BLaER1 treated with 17β-estradiol and CSF1 and Interleukin-3, amounts not matched to agents 10 nM and 100 nM (cell line): ENCODE measurements around the gene ERBB4.

Experiments used
- H3K27ac ChIP-seq, 11 experiments: shearing (Covaris generic); formaldehyde crosslinking; 2 replicates each; pipeline ENCODE4 v1.8.1; 2022
- H3K27me3 ChIP-seq, 11 experiments: shearing (Covaris generic); formaldehyde crosslinking; 2 replicates each; pipeline ENCODE4 v1.8.1; 2022
- H3K36me3 ChIP-seq, 11 experiments: shearing (Covaris generic); formaldehyde crosslinking; 2 replicates each; pipeline ENCODE4 v1.8.1; 2022
- H3K4me1 ChIP-seq, 10 experiments: shearing (Covaris generic); formaldehyde crosslinking; 2 replicates each; pipeline ENCODE4 v1.8.1; 2022
- H3K4me2 ChIP-seq, 11 experiments: shearing (Covaris generic); formaldehyde crosslinking; 2 replicates each; pipeline ENCODE4 v1.8.1; 2022
- H3K4me3 ChIP-seq, 10 experiments: shearing (Covaris generic); formaldehyde crosslinking; 2 replicates each; pipeline ENCODE4 v1.8.1; 2022
- H3K9ac ChIP-seq, 11 experiments: shearing (Covaris generic); formaldehyde crosslinking; 2 replicates each; pipeline ENCODE4 v1.8.1; 2022
- H3K9me3 ChIP-seq, 11 experiments: shearing (Covaris generic); formaldehyde crosslinking; replicated peaks in 1 of 11; 2 replicates each; pipeline ENCODE4 v1.8.1; 2022
- H4K20me1 ChIP-seq, 11 experiments: shearing (Covaris generic); formaldehyde crosslinking; 2 replicates each; pipeline ENCODE4 v1.8.1; 2022
- Cebpa-rat ChIP-seq, 11 experiments: shearing (Covaris generic); IDR thresholded peaks; 2 replicates each; pipeline ENCODE4 v1.8.1; 2022

ERBB4 gene

DNA sequence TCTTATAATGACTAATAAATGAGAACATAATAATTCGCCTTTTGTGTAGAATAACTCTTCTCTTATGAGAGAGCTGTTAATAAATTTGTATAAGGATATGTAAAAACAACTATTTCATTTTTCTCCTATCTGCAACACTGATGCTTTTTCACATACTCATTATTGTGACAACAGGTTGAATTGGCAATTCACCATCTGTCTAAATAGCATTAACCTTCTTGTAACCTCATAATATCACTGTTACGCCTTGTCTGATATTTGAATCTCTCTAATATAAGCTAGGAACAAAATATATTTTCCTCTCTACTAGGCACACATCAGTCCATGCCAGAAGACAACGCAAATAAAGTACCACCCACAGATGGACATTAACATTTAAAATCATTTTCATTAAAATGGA, 1043.3 kb downstream of the ERBB4 start:
- H3K9me3 ChIP-seq, result no peaks in the 10 kb centered on the region
- H3K4me1 ChIP-seq, result no peaks in the 10 kb centered on the region
- no peak overlapping the region for H3K4me3 ChIP-seq
- no peak overlapping the region for H3K27ac ChIP-seq
- H3K36me3 ChIP-seq, result no peaks in the 10 kb centered on the region
- H4K20me1 ChIP-seq, result no peaks in the 10 kb centered on the region
- no peak overlapping the region for H3K9ac ChIP-seq
- no peak for TF ChIP-seq Cebpa-rat (IDR thresholded peaks at IDR 0.05)
- H3K27me3 ChIP-seq, result no peaks in the 10 kb centered on the region
- H3K4me2 ChIP-seq, result no peak overlapping the region

- Histone ChIP-seq H3K36me3 (no peaks in the 10 kb centered on the region), H3K27ac (no peak overlapping the region), H3K4me1 (no peaks in the 10 kb centered on the region), H3K4me2 (no peak overlapping the region), H3K9ac (no peak overlapping the region), H4K20me1 (no peaks in the 10 kb centered on the region), H3K27me3 (no peaks in the 10 kb centered on the region), H3K9me3 (no peaks in the 10 kb centered on the region), H3K4me3 (no peak overlapping the region)
- no peak for TF ChIP-seq Cebpa-rat (IDR thresholded peaks at IDR 0.05)
Measured at GRCh38 chr2:211494536-211494935, 1044.1 kb downstream of the ERBB4 start.

DNA sequence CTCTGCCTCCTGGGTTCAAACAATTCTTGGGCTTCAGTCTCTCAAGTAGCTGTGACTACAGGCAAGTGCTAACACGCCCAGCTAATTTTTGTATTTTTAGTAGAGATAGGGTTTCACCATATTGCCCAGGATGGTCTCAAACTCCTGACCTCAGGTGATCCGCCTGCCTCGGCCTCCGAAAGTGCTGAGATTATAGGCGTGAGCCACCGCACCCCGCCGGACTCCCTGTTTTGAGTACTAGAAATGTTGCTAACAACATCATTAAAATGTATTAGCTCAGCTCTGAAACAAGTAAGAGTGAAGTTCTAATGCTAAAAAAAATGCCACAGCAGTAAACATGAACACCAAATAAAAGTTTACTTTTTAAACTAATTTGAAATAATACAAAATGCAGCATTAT, 1044.5 kb downstream of the ERBB4 start:
- Histone ChIP-seq H3K9me3 (no peaks in the 10 kb centered on the region), H3K4me2 (no peak overlapping the region), H3K27ac (no peak overlapping the region), H3K27me3 (no peaks in the 10 kb centered on the region), H3K4me1 (no peaks in the 10 kb centered on the region), H4K20me1 (no peaks in the 10 kb centered on the region), H3K36me3 (no peaks in the 10 kb centered on the region), H3K4me3 (no peak overlapping the region), H3K9ac (no peak overlapping the region)
- TF ChIP-seq Cebpa-rat (IDR thresholded peaks at IDR 0.05), result no peak

GRCh38 chr2:211487733-211488132, 1050.9 kb downstream of the ERBB4 start:
- Histone ChIP-seq H3K27me3 (no peaks in the 10 kb centered on the region), H3K4me2 (no peak overlapping the region), H3K9me3 (no peaks in the 10 kb centered on the region), H3K4me1 (no peaks in the 10 kb centered on the region), H3K36me3 (no peaks in the 10 kb centered on the region), H3K27ac (no peak overlapping the region), H4K20me1 (no peaks in the 10 kb centered on the region), H3K4me3 (no peak overlapping the region), H3K9ac (no peak overlapping the region)
- no peak for TF ChIP-seq Cebpa-rat (IDR thresholded peaks at IDR 0.05)

DNA sequence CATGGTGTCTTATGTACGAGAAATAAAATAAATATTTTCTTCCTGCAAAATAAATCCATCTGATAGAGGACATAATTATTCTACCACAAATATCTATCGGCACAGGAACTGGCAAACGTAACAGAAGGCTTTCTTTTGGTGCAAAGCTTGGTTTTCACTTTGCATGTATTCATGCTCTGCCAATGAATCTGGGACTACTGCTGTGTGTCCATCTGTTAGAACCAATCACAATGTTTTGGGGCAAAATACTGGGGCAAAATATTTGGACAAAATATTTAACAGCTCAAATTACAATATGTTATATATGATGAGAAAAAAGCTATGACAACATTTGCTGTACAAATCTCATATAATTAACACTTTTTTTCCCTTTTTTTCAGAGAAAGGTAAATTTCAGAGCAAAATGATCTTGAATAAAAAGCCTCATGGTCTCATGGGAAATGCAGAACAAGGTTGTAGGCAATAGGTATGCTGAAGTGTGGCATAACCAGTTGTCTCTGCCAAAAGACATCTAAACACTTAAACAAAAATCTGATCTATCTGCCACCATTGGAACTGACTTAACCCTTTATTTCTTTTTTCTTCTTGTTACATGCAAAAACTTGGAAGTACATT, 1059.0 kb downstream of the ERBB4 start:
- TF ChIP-seq Cebpa-rat (IDR thresholded peaks at IDR 0.05), result no peak
- Histone ChIP-seq H3K27me3 (no peaks in the 10 kb centered on the region), H3K36me3 (no peaks in the 10 kb centered on the region), H3K27ac (no peak overlapping the region), H3K4me3 (no peak overlapping the region), H3K4me2 (no peak overlapping the region), H3K4me1 (no peaks in the 10 kb centered on the region), H4K20me1 (no peaks in the 10 kb centered on the region), H3K9me3 (no peaks in the 10 kb centered on the region), H3K9ac (no peak overlapping the region)

DNA sequence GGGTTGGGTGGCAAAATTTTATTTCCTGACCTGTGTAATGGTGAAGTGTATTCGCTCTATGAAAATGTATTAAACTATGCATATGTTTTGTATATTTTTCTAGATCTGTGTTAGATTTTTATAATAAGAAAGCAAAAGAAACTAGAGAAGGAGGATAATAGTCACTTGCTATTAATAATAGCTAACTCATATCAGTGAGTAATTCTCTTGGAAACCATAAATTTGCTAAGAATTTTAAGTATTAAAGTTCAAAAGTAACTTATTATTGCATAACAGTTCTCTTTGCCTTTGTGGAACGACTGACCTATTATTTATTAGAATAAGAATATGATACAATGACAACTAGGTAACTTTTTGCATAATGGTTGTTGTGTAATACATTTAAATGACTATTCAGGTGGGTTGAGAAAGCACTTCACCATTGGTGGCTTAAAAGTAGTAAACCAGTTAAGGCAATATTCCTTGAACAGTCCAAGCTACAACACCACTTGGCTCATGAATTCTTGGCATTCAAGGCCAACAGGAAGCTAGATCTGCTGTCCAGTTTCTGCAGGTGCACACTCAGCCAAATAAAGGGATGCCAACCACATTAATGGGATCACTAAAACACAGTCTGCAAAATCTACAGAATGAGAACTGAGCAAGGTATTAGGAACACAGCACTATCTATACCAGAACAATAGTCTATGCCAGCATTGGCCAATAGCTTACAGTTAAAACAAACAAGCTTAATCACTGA, 1060.9 kb downstream of the ERBB4 start:
- no peak overlapping the region for H3K9ac ChIP-seq
- H3K4me3 ChIP-seq, result no peak overlapping the region
- H3K36me3 ChIP-seq, result no peaks in the 10 kb centered on the region
- no peaks in the 10 kb centered on the region for H3K27me3 ChIP-seq
- H3K27ac ChIP-seq, result no peak overlapping the region
- H3K9me3 ChIP-seq, result no peaks in the 10 kb centered on the region
- H4K20me1 ChIP-seq, result no peaks in the 10 kb centered on the region
- no peak for TF ChIP-seq Cebpa-rat (IDR thresholded peaks at IDR 0.05)
- no peak overlapping the region for H3K4me2 ChIP-seq
- no peaks in the 10 kb centered on the region for H3K4me1 ChIP-seq

DNA sequence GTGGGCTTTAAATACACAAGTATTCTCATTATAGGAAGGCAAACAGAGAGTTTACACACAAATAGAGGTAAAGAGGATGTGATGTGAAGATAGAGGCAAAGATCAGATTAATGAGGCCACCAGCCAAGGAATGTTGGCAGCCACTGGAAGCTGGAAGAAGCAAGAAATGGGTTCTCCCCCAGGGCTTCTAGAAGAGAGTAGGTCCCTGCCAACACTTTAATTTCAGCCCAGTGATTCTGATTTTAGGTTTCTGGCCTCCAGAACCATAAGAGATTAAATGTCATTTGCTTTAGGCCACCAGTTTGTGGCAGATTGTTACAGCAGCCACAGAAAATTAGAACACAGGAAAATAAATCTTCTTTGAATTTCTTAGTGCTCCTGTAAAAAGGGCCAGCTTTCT, 1065.5 kb downstream of the ERBB4 start:
- H3K9ac ChIP-seq, result no peak overlapping the region
- H3K4me3 ChIP-seq, result no peak overlapping the region
- no peaks in the 10 kb centered on the region for H3K27me3 ChIP-seq
- no peak overlapping the region for H3K27ac ChIP-seq
- H3K36me3 ChIP-seq, result no peaks in the 10 kb centered on the region
- no peaks in the 10 kb centered on the region for H3K9me3 ChIP-seq
- H3K4me1 ChIP-seq, result no peaks in the 10 kb centered on the region
- no peaks in the 10 kb centered on the region for H4K20me1 ChIP-seq
- no peak overlapping the region for H3K4me2 ChIP-seq
- TF ChIP-seq Cebpa-rat (IDR thresholded peaks at IDR 0.05), result no peak

DNA sequence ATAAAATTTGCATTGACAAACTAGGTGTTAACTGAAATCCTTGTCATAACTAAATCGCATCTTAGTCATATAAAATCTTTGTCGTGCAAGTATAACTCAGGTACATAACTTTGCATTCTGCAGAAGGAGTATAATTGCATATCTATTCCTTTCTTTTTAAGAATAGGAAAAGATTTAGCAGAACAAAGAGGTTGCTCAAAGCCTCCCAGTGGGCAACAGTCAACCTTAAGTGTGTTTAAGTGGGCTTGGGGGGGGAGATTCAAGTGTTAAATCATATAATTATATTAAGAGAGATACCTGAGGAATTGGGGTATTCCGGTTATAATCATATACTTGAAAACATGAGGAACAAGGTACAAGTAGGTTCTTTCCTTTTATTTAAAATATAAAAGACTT, 1068.9 kb downstream of the ERBB4 start:
- H3K27ac ChIP-seq, result no peak overlapping the region
- H3K9ac ChIP-seq, result no peak overlapping the region
- TF ChIP-seq Cebpa-rat (IDR thresholded peaks at IDR 0.05), result no peak
- no peak overlapping the region for H3K4me3 ChIP-seq
- H4K20me1 ChIP-seq, result no peaks in the 10 kb centered on the region
- H3K27me3 ChIP-seq, result no peaks in the 10 kb centered on the region
- H3K4me1 ChIP-seq, result no peaks in the 10 kb centered on the region
- no peak overlapping the region for H3K4me2 ChIP-seq
- H3K36me3 ChIP-seq, result no peaks in the 10 kb centered on the region
- H3K9me3 ChIP-seq, result no peaks in the 10 kb centered on the region

DNA sequence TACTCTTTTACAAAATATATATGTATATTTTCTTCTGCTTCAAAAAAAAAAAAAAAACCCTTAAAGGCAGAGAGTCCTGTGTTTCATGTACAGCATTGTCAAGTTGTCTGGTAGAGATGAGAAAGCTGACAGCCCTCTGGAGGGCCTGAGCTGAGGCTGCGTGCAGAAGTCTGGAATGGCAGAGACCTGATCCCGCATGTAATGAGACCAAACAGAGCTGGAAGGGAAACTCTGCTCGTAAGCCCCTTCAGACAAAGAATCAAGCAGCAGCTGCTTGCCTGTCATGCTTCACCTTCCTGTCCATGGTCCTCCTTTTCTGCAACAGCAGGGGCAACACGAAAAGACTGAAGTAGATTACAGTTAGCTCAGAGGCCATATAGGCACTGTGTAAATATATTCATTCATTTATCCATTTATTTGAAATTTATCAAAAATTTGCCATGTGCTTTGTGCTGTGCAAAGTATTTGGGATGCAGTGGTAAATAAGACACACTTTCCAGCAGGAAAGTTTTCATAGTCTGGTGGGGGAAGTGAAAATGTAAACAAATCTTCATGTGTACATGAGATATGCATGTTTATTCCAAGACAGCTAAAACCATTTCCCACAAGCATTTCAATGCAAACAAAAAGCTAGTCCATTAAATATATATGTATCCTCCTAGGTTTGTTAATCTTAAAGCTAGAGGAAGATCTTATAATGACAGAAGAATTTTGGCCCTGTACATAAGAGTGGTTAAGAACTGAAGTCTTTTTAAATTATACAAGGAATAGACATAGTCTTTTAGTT, 1069.5 kb downstream of the ERBB4 start:
- Histone ChIP-seq H3K4me2 (no peak overlapping the region), H3K4me3 (no peak overlapping the region), H3K36me3 (no peaks in the 10 kb centered on the region), H3K27me3 (no peaks in the 10 kb centered on the region), H3K27ac (no peak overlapping the region), H4K20me1 (no peaks in the 10 kb centered on the region), H3K4me1 (no peaks in the 10 kb centered on the region), H3K9ac (no peak overlapping the region), H3K9me3 (no peaks in the 10 kb centered on the region)
- no peak for TF ChIP-seq Cebpa-rat (IDR thresholded peaks at IDR 0.05)

DNA sequence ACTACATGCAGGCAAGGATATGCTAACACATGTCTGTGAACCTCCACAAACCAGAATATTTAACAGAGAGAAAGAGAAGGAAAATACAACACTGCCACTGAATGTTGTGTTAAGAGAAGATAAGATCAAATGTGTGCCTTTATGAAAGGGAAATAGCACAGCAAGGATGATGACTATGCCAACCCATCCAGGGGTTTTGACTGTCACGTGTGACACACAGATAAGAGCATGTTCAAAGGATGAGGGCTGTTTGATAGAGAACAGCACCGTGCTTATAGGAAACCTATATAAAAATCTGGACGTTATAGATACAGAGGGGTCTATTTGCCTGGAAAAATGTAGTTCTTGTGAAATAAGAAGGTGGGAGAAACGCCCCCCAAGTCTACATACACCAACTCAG, 1070.4 kb downstream of the ERBB4 start:
- H3K9me3 ChIP-seq, result no peaks in the 10 kb centered on the region
- no peaks in the 10 kb centered on the region for H3K27me3 ChIP-seq
- no peaks in the 10 kb centered on the region for H4K20me1 ChIP-seq
- no peaks in the 10 kb centered on the region for H3K4me1 ChIP-seq
- no peaks in the 10 kb centered on the region for H3K36me3 ChIP-seq
- no peak overlapping the region for H3K4me2 ChIP-seq
- no peak overlapping the region for H3K4me3 ChIP-seq
- no peak for TF ChIP-seq Cebpa-rat (IDR thresholded peaks at IDR 0.05)
- H3K9ac ChIP-seq, result no peak overlapping the region
- no peak overlapping the region for H3K27ac ChIP-seq
